GM21576 (cell line): ENCODE measurements around the gene FIG4.

Experiments used
- ATAC-seq: cut with Tn5 transposase; IDR thresholded peaks from one replicate; pipeline ENCODE4 v1.9.1; 2021; ENCODE audit warnings: mild to moderate bottlenecking, moderate library complexity; ENCODE audit not compliant: unreplicated experiment

Gene FIG4

DNA sequence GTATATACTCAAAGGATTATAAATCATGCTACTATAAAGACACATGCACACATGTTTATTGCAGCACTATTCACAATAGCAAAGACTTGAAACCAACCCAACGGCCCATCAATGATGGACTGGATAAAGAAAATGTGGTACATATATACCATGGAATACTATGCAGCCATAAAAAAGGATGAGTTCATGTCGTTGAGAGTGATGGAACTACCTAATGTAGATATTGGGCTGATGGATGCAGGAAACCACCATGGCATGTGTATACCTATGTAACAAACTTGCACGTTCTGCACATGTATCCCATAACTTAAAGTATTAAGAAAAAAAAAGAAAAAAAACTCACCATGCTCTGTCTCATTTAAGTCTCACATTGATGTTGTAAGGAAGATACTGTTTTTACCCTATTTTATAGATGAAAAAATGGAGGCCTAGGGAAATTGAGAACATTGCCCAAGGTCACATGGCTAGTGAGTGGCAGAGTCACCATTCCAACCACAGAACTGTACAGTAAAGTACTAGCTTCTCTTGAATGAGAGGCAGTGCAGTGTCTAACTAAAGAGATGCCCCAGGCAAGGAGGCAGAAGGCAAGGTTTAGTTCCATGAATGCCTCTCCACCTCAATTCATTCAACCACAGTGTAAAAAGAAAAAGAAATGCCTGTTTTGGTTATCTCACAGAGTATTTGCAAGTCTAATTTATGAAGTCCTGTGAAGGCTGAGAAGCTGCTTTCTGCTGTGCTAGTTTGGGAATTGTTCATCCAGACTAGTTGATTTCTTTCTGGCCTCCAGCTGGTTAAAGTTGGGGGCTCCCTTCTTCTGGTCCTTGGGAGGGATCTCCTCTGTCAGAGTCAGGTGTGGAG, 68.2 kb downstream of the FIG4 start:
- ATAC-seq, result no peak

DNA sequence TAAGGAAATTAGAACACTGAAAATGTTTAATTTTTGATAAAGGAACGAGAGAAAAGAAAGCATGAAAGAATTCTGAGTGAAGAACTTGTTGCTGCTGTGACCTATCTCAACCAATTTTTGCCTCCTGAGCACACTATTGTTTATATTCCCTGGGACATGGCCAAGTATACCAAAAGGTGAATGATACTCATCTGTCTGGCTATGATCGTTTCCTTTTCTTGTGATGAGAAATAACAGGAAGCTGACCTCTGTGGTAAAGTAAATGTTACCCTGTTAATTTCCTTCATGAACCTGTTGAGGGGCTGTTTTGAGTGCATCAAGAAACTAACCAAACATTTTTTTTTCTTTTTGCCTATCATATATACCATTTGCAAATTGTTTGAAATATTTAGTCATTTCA, 69.1 kb downstream of the FIG4 start:
- ATAC-seq, result no peak

- no peak for ATAC-seq
Observed at GRCh38 chr6:109762166-109762565, 71.1 kb downstream of the FIG4 start.

- ATAC-seq, result no peak
Observed at GRCh38 chr6:109762769-109763441, 71.8 kb downstream of the FIG4 start.

DNA sequence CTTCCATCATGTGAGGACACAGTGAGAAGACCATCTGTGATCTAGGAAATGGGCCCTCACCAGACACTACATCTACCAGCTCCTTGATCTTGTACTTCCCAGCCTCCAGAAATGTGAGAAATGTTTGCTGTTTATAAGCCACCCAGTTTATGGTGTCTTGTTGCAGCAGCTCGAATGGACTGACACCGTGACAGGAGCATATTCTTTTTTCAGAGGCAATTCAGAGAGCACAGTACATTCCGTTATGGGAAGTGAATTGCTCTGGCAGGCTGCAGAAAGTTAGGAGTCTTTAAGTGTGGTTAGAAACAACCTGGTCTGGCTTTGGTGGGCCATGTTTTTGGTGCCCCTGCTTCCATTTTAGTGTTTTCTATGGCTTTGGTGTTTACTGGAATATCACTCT, 75.1 kb downstream of the FIG4 start:
- ATAC-seq, result no peak

GRCh38 chr6:109767961-109768360, 76.9 kb downstream of the FIG4 start:
- no peak for ATAC-seq

DNA sequence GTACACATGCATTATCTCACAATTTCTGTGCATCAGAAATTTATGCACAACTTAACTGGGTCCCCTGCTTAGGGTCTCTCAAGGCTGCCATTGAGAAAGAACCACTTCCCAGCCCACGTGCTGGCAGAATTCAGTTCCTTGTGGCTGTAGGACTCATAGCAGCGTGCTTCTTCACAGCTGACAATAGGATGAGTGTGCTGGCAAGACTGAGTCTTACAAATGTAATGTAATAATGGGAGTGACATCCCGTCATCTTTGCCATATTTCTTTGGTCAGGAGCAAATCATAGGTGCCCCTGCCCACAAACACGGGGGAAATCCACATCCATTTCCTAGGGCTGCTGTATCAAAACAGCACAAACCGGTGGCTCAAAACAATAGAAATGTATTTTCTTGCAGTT, 77.4 kb downstream of the FIG4 start:
- ATAC-seq, result no peak

GRCh38 chr6:109769213-109769612, 78.1 kb downstream of the FIG4 start:
- ATAC-seq, result no peak

GRCh38 chr6:109770047-109770446, 79.0 kb downstream of the FIG4 start:
- no peak for ATAC-seq

DNA sequence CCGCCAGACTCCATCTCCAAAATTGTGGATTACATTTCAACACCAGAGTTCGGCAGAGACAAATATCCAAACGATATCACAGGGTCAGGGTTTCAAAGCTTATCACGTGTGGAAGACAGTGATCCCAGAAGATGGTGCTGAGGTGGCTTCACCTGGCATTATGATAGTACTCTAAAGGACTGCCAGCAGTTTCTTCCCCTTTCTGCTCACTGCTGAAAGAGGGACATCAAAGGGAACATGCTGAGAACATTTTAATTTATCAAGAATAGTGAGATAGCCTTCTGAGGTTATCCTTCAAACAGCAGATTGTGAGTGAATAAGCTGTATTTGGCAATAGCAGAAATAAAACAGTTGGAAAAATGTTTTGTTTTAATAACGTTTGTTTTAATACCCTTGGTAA, 79.7 kb downstream of the FIG4 start:
- ATAC-seq, result no peak

DNA sequence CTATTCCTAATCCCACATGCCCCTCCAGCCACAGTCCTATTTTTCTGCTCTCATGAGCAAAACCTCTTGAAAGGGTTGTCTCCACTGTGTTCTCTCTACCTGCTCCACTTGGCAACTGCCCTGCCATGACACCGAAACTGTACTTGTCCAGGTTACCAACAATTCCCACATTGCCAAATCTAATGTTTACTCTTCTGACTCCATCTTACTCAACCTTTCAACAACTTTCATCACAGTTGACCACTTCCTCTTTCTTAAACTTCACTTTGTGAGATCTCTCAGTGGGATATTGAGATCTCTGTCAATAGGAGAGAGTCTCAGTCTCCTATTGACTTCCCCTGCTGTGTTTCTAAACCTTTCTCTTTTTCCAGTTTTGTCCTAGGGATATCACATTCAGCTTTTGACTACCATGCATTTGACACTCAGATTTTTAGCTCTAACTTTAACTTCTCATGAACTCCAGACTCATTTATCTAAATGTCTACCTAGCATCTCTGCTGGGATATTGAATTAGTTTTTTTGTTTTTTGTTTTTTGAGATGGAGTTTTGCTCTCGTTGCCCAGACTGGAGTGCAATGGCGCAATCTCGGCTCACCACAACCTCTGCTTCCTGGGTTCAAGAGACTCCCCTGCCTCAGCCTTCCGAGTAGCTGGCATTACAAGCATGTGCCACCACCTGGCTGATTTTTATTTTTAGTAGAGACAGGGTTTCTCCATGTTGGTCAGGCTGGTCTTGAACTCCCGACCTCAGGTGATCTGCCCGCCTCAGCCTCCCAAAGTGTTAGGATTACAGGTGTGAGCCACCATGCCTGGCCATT, 81.1 kb downstream of the FIG4 start:
- ATAC-seq, result peak; percentile 48

DNA sequence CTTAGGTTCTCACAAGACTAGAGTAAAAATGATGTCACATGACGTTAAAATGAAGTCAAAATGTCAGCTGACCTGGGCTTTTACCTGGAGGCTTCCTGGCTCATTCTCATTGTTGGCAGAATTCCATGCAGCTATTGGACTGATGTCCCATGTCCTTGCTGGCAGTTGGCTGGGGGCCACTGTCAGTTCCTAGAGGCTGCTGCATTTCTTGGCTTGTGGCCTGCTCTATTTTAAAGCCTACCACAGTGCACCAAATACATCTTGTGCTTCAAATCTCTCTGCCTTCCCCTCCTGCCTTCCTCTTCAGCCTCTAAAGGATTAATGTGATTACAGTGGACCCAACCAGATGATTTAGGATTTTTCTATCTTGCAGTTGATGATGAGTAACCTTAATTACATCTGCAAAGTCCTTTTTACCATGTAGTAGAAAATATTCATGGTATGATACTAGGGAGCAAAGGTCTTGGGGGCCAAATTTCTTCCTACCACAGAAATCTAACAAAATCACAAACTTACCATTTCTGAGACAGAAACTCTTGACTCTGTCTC, 81.9 kb downstream of the FIG4 start:
- no peak for ATAC-seq

DNA sequence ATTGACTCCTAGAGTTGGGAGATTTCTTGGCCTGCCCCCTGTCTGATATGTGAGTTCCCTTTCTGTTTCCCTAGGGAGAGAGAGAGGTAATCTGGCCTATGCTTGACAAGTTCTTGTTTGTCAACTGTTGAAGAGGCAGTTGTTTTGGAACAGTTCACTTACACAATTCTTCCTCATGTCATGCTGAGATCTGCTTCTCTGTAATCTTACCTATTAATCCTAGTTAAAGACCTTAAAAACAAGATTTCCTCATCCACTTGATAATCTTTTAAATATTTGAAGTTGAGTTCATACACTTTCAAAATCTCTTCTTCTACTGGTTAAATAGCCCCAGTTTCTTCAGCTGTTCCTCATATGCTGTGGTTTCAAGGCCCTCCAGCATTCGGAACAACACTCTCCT, 89.9 kb downstream of the FIG4 start:
- no peak for ATAC-seq

DNA sequence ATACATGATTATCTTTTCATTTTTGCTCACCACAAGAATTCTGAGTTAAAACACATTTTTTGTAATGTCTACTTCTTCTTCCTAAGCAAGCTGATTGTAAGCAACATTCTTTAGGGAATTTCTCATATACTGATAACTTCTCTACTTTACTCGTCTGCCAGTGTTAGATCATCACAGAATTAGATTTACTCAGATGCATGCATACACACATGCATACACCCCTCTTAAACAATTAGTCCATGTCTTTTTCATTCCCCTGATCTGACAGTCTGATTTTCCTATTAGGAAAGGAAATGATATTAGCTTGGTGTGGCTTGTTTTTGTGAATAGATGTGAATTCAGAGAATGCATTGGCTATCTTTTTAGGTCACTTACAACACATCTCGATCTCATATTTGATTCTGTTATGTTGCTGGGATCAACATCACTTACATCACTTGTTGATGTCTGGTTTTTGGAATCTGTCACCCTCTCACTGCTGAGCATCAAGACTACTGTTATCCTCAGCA, 91.4 kb downstream of the FIG4 start:
- ATAC-seq, result no peak

DNA sequence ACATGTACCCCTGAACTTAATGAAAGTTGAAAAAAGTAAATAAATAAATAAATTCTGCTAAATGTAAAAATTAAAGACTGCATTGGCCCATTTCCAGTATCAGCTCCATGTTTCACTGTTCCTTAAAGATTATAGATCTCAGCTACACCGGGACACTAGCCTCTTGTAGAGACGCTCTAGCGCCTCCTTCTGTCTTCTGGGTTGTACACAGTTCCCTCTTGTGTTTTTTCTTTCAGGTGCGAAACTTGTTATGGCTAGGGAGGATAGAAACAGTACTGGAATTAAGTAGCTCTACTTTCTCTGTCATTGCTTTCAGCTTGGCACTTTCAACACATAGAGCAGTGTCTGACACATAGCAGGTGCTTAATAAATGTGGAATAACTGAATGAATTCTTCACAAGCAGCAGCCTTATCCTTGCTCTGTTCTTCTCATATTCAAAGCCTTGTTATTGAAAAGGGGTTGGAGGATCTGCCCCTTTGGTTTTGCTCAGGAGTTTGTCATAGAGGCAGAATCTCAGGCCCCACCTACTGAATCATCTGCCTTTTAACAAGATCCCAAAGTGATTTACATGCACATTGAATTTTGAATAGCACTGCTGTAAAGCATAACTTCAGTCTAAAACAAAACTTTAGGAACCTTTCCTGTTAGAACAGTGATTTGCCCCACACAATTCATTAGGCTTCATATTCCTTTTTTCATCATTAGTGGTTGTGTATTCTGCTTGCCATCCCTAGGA, 92.3 kb downstream of the FIG4 start:
- ATAC-seq, result no peak

GRCh38 chr6:109787312-109787711, 96.2 kb downstream of the FIG4 start:
- no peak for ATAC-seq

DNA sequence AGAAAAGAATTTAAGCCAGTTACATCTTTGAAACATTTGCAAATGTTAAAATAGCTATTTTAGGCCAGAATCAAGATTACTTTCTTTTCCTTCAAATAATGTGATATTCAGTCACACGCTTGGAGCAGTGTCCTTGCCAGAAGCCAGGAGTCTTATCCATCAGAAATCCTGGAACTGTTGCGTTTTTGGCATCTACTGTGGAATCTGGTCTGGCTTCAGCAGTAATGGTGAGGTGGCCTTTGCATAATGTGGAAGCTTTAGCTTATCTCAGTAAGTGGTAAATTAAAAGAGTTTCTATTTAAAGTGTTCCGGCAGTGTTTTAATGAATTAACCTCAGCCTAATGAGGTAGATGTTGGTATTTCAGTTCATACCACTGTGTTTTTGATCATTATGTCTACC, 97.6 kb downstream of the FIG4 start:
- ATAC-seq, result no peak

DNA sequence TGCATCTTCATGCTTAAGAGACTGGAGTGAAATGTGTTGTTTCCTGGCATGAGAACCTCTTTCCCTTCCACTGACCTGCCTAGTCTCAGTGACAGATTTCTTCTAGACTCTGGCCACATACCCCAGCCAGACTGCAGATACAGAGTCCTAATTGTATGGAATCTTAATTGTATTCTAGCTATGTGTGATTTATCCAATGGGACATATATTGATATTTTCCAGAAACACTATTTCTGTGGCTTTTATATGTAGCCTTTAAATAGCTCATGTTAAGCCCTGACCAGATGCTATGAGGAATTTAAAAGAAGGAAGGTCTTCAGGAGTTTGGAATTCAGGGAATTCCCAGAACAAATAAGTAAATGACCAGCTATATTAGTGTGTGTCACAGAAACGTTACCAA, 99.0 kb downstream of the FIG4 start:
- ATAC-seq, result no peak

- no peak for ATAC-seq
Observed at GRCh38 chr6:109791301-109791700, 100.2 kb downstream of the FIG4 start.

DNA sequence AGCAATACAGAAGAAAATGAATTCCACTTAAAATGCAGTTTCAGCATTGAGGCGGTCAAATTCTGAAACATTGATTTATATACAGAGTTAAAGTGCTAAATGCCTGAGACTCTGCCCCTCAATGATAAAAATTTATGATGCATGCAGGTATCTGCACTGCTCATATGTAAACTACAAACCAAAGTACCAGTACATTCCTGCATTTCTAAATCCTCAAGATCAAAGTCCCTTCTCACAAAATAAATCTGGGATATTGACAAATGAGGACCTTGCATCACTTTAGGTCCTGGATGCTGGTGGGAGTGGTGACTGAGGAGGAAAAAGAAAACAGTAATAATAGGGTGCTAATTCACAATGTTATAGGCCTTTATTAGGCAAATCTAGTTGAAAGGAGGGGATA, 101.9 kb downstream of the FIG4 start:
- ATAC-seq, result no peak
